ENCODE measurements around the gene TADA3.

GRCh38 chr3:9780458-9780812 is 11.8 kb downstream of the TADA3 start:
- TF ChIP-seq CTCF (IDR thresholded peaks at IDR 0.05) (no peak), POLR2AphosphoS5 (IDR thresholded peaks at IDR 0.05) (no peak), POLR2A (IDR thresholded peaks at IDR 0.05) (no peak)

Measured in breast epithelium (tissue), 3 donors.